GM21447 (cell line): Measurements from ENCODE around the gene WSB2.
"Not testable (repeated sequence)": the region's sequence is repeated elsewhere in the genome, so short reads cannot be mapped to it uniquely, and the experiment has no call there.

Source experiments
- ATAC-seq: cut with Tn5 transposase; IDR thresholded peaks from one replicate; pipeline ENCODE4 v1.9.1; 2021; ENCODE audit not compliant: unreplicated experiment

WSB2 gene

GRCh38 chr12:118061011-118061872 lies at the start of gene WSB2:
Gene WSB2, minus strand, starts transcription at chr12:118061179. Its CDS starts 131 bp downstream, at chr12:118061048.
- peak; percentile 43 for ATAC-seq

DNA sequence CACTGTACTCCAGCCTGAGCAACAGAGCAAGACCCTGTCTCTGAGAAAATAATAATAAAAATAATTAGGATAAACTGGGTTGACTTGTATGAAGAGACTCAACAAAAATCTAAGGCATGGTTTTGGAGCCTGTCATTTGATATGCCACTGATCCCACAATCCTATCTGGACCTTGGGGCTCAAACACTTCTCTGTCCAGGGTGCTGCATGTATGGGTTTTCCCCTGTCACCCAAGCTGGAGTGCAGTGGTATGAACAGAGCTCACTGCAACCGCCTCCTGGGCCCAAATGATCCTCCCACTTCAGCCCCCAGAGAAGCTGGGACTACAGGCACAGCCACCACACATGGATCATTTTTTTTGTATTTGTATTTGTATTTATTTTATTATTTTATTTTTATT lies 48.1 kb upstream of the WSB2 start:
- ATAC-seq = no peak

DNA sequence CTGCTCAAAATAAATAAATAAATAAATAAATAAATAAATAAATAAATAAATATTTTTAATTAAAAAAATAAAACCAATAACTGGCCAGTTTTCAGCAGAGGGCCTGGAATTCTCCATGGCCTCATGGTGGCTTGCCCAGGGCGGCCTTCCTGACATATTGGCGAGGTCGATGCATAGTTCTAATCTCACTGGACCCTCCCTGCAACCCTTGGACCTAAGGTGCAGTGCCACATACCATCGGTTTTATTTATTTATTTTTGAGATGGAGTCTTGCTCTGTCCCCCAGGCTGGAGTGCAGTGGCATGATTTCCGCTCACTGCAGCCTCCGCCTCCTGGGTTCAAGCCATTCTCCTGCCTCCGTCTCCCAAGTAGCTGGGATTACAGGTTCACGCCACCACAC lies 46.7 kb upstream of the WSB2 start:
- no peak for ATAC-seq

DNA sequence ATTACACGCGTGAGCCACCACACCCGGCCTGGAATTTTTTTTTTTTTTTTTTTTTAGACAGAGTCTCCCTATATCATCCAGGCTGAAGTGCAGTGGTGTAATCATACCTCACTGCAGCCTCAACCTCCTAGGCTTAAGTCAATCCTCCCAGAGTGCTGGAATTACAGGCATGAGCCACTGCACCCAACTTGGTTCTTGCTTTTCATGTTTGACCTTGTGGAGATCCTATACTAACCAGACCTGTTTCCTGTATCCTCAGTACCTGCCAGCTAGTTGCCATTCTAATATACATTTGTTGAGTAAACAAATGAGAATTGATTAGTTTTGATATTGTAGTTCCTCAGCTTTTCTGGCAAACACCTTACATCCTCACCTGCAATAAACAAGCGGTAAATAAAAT lies 46.0 kb upstream of the WSB2 start:
- ATAC-seq = no peak

- no peak for ATAC-seq
Measured at GRCh38 chr12:118103601-118104382, 42.8 kb upstream of the WSB2 start, which contains the start of gene VSIG10. Gene VSIG10, minus strand, starts transcription at chr12:118104011. Its CDS starts 340 bp downstream, at chr12:118103671.

GRCh38 chr12:118103201-118103600 lies 42.2 kb upstream of the WSB2 start:
- no peak for ATAC-seq

GRCh38 chr12:118102609-118103008 lies 41.6 kb upstream of the WSB2 start:
- ATAC-seq = no peak

DNA sequence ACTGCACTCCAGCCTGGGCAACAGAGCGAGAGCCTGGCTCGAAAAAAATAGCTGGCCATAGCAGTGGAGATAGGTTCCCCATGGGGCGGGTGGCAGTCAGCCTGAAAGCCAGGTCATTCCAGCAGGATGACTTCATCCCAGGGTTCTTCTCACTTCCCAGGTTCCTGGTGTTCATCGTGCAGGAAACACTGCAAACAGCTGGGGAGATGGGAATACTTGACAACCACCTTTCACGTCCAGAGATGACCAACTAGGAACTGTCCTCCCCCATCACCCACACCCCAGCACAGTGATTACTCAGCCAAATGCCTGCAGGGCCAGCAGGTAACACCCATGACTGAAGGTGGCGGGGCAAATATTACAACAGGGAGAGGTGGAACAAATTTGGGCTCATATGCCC lies 41.1 kb upstream of the WSB2 start:
- ATAC-seq = no peak

DNA sequence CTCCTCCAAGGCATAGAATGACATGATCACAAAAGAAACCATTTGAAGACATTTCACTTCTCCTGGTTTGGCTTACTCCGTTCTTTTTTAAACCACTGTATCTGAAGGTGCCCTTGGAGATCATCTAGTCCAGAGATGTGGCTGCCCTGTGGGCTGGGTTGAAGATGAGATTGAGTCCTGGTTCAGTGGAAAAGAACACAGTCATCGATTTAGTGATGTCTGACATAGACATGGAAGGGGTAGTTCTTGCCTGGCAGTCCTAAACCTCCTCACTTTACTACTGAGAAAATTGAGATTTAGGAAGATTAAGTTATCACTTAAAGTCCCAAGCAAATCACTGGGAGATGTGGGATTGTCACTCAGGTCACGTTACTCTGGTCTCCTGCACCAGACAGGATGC lies 40.1 kb upstream of the WSB2 start:
- ATAC-seq = no peak

DNA sequence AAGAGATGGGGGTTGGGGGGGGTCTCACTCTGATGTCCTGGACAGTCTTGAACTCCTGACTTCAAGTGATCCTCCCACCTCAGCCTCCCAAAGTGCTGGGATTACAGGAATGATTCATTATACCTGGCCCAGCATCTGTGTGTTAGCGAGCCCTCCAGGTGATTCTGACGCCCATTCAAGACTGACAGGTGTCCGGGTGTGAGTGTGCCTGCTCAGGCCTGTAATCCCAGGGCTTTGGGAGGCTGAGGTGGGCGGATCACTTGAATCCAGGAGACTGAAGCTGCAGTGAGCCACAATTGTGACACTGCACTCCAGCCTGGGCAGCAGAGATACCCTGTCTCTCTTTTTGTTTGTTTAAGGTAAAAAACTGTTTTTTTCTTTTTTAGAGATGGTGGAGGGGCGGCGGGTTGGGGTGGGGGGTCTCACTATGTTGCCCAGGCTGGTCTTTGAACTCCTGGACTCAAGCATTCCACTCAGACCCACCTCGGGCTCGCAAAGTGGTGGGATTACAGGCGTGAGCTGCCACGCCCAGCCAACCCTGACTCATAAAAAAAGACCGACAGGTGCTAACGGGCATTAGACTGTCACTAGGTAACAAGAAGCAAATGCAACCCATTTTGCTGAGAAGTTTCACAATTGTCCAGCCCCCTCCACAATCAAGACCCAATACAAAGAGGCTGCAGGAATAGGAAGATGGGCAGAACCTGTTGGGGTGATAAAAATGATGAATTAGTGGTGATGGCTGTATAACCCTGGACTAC lies 38.1 kb upstream of the WSB2 start:
- no peak for ATAC-seq

DNA sequence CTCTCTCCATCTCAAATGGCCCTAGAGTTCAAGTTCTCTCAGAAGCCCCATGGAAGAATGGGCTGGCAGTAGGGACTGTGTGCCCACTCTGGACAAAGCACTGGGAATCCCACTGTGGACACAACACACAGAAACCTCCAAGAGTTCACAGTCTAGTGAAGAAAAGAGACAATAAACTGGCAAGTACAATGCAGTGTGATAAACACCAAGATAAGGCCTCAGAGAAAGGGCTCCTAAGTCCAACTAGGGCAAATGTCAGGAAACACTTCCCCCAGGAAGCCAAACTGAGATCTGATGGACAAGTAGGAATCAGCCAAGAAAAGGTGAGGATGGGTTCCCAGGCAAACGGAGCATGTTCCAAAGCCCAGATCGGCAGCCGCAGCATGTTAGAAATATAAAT lies 37.4 kb upstream of the WSB2 start:
- ATAC-seq = no peak

DNA sequence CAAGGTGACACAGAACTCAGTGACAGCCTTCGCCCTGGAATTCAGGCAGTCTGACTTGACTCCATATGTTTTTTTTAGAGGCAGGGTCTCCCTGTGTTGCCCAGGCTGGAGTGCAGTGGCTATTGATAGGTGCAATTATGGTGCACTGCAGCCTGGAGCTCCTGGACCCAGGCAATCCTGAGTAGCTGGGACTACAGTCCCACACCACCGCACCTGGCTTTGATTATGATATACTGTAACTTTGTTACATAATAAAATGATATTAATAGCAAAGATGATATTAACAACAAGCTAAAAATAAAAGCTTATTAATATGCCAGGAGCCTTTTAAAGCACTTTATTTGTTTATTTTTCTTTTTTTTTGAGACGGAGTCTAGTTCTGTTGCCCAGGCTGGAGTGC lies 33.1 kb upstream of the WSB2 start:
- no peak for ATAC-seq

DNA sequence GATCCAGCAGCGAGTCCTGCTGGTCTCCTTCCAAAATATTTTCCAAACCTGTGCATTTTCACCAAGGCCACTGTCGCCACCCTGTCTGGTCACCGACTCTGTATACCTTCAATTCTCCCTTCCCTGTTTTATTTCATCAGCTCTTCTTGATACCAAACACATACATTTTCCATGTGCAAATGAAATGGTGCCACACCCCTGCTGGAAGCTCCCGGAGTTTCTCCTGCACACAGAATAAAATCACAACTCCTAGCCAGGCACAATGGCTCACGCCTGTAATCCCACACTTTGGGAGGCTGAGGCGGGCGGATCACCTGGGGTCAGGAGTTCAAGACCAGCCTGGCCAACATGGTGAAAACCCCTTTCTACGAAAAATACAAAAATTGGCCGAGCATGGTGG lies 28.8 kb upstream of the WSB2 start:
- no peak for ATAC-seq

DNA sequence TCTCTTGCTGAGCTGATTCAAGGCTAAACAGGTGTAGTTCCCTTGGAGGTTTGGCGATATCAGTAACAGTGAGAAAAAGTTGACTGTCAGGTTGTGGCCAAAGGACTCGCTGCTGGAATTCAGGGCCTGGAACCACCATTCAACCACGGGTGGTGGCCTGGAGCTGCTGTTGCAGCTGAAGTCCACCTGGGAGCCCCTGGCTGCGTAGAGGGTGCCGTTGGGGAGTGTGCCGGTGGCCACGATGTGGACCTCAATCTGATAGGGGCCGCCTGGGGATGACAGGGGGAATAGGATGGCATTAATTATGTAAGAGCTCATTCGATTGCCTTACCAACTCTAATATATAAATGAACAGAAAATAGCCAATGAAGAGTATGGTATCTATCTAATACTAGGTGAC lies 21.2 kb upstream of the WSB2 start:
- no peak for ATAC-seq

DNA sequence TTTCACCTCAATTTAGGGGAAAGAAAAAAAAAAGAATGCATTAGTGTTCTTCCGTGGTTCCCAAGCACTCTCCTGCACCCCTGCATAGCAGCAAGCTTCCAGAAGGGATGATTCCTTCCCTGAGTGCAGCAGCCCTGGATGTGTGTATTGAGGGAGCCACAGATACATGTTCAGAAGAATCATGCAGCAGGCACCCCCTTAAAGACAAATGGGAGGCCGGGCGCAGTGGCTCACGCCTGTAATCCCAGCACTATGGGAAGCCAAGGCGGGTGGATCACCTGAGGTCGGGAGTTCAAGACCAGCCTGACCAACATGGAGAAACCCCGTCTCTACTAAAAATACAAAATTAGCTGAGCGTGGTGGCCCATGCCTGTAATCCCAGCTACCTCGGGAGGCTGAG lies 20.5 kb upstream of the WSB2 start:
- ATAC-seq = not testable (repeated sequence)

- ATAC-seq = no peak
Measured at GRCh38 chr12:118073768-118074167, 12.8 kb upstream of the WSB2 start.

DNA sequence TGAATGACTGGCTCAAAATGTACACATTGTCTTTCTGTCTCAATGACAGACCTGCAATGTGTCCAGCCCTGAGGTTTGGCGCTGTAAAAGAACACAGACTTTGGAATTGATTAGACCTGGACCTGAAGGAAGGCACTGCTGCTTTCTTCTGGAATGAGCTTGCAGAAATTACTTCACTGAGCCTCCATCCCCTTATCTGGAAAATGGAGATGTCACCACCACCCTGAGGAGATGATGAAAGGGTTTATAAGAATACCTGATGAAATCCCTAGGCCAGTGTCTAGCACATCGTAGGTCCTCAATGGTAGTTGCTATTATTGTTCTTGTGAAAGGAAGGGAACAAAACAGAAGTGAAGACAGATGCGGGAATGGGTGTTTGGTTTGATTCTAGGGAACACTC lies 9.7 kb upstream of the WSB2 start:
- ATAC-seq = no peak

DNA sequence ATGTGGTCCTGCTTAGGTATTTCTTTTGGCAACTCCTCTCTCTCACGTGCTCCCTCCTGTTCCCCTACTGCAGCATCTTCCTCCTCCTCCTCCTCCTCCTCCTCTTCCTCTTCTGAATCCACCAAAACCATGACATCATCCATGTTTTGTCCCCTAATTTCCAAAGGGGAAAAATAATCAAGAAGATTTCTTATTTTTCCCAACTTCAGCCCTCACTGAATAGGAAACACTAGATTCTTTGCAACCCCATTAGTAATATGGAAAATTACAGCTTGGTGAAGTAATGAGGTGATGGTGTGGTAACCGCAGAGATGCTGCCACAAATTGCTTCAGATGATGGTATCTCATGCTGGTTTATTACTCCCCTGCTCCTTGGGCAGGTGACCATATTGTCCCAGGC lies 7.5 kb upstream of the WSB2 start:
- no peak for ATAC-seq

- ATAC-seq = no peak
Measured at GRCh38 chr12:118065380-118065779, 4.4 kb upstream of the WSB2 start.

DNA sequence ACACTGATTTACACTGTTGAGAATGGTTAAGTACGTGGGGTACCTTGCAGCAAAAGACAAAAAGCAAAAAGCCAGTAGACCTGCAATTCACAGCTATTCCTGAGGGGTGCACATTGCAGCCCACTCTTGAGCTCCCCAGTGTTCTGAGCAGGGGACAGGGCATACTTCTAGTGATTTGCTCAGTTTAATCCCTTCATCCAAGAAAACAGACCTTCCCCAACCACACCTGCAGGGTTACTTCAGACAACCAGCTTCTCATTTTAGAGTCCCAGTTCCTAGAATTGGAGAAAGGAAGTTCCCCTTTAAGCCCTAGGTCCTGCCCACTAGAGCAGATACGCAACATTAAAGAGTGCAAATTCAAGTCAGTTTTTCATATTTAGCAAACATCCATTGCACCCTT lies 3.6 kb upstream of the WSB2 start:
- ATAC-seq = no peak

DNA sequence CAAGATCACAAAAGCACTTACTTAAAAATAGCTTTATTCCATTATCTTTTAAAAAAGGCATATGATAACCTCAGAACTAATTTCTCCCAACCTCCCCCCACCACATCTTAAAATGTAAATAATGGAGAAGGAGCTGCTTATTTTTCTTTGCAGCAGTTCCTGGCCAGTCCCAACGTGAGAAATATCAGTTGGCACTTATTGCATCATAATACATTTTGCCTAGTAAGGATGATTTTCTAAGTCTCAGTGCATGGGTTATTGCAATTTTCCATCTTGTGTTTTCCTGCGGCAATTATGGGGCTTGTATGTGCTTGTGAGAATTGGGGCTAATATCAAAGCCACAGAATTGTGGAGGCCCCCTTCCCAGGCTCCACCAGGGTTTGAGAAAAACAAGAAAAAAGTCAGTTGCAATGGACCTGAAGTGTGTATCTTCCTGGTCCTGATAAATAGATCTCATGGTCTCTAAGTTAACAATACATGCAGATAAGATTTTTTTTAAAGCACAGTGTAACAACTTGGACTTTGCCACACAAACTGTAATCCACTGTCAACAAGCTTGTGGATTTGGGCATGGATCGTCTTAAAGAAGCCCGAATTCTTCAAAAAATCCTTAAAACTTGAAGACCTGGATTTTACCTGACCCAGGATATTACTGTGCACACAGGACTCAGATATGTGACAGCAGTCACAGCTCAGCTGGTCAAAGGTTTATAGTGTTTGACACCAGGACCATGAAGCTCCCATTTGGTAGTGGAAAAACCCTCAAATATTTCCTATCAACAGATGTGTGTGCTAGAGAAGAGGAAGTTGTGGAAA lies 2.8 kb upstream of the WSB2 start:
- ATAC-seq = no peak
